Panc1 (cell line): ENCODE measurements around the gene FRMD8.

Experiments used
- CTCF ChIP-seq: fragments of 450-650 bp; IDR thresholded peaks from 2 replicates; pipeline ENCODE4 v1.5.1; 2017; ENCODE audit warnings: mild to moderate bottlenecking
- POLR2AphosphoS5 ChIP-seq: IDR thresholded peaks from 2 replicates; pipeline ENCODE4 v1.6.1; 2012; ENCODE audit warnings: mild to moderate bottlenecking, low read depth, low read length, moderate library complexity
- REST ChIP-seq, 2 experiments: IDR thresholded peaks; 2 replicates each; pipeline ENCODE4 v1.6.1; 2011 to 2012; ENCODE audit warnings: low read depth in 2 of 2, control low read depth in 1 of 2, low read length in 1 of 2, mild to moderate bottlenecking in 1 of 2, moderate library complexity in 1 of 2; ENCODE audit not compliant: insufficient read depth in 1 of 2
- SIN3A ChIP-seq: IDR thresholded peaks from 2 replicates; pipeline ENCODE4 v1.6.1; 2012; ENCODE audit warnings: low read depth, mild to moderate bottlenecking, low read length, moderate library complexity, borderline replicate concordance; ENCODE audit not compliant: insufficient read depth
- TCF7L2 ChIP-seq: IDR thresholded peaks from 2 replicates; pipeline ENCODE4 v1.6.1; 2011; ENCODE audit warnings: mild to moderate bottlenecking, low read depth, low read length, inconsistent platforms

DNA sequence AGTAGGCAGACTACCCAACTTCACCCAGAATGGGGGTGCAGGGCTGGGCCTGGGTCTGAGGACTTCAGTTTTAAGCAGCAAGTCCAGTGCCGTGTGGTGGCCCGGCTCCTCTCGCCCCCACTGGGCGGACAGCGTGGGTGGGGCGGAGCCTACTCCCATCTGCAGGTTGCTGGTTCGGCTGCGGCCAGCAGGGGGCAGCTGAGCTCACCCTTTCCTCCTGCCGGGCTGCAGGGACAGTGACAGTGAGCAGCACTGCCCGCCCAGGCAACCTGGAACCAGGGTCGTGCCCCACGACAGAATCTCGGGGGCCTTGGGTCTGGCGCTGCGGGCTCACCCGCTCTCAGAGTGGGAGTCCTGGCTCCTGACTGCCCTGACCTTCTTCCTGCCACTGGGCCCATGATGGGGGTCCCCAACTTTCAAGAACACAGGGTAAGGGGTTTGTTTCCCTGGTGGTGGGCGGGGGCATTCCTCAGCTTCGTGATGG lies 29.9 kb downstream of the FRMD8 start:
- TF ChIP-seq POLR2AphosphoS5 (peak; percentile 83), CTCF (peak; percentile 99), TCF7L2 (no peak), REST (IDR thresholded peaks at IDR 0.05; ENCODE audit: insufficient read depth in 1 of 2, low read depth in 2 of 2, low read length in 1 of 2) (peak in 1 of 2 experiments; percentile 72; a peak in 1 of 4 replicates), SIN3A (peak; percentile 53; the same call in 1 of the 2 replicates)
